Gastrocnemius medialis (tissue), 4 donors: Measurements from ENCODE around the gene SUSD1. TPM values are rescaled to one million over a fixed set of nuclear protein-coding genes. Genes with fewer than 3 reads are reported as not detected.
"Not testable (repeated sequence)": the region's sequence is repeated elsewhere in the genome, so short reads cannot be mapped to it uniquely, and the experiment has no call there.

ENCODE experiments used
- ATAC-seq, 2 donors: fragments of 150-250 bp; one replicate each; pipeline ENCODE4 v1.9.1; 2016
- DNase-seq, 2 donors: peaks; one replicate each; pipeline ENCODE4 v3.0.0-alpha.2; 2019
- H3K27ac ChIP-seq, 4 donors: fragments of 200-600 bp; sonication (generic); 1 replicate in 1 of 4; 2 replicates in 3 of 4; pipeline ENCODE4 v1.5.1; 2016 to 2018; ENCODE audit warnings: mild to moderate bottlenecking in 2 of 4, moderate library complexity in 1 of 4
- H3K27me3 ChIP-seq, 3 donors: fragments of 200-600 bp; sonication (generic) in 2 of 3; 1 replicate in 1 of 3; 2 replicates in 2 of 3; pipeline versions ENCODE4 v1.5.1 to v1.6.0; 2016 to 2019; ENCODE audit warnings: mild to moderate bottlenecking in 1 of 3, moderate library complexity in 1 of 3
- H3K36me3 ChIP-seq, 2 donors: fragments of 200-600 bp; sonication (generic) in 1 of 2; one replicate each; pipeline ENCODE4 v1.5.1; 2017 to 2018
- H3K4me1 ChIP-seq, 2 donors: fragments of 200-600 bp; sonication (generic) in 1 of 2; one replicate each; pipeline ENCODE4 v1.5.1; 2016 to 2017; ENCODE audit warnings: mild to moderate bottlenecking in 2 of 2
- H3K4me3 ChIP-seq, 4 donors: fragments of 200-600 bp; sonication (generic) in 3 of 4; 1 replicate in 1 of 4; 2 replicates in 3 of 4; pipeline ENCODE4 v1.5.1; 2016 to 2019; ENCODE audit warnings: mild to moderate bottlenecking in 2 of 4
- H3K9me3 ChIP-seq, 3 donors: fragments of 200-600 bp; sonication (generic) in 2 of 3; 1 replicate in 1 of 3; 2 replicates in 2 of 3; pipeline ENCODE4 v1.5.1; 2016 to 2019
- CTCF ChIP-seq, 5 experiments: fragments of 450-650 bp in 3 of 5; fragments of 200-600 bp in 2 of 5; sonication (generic) in 2 of 5; IDR thresholded peaks in 4 of 5; conservative IDR thresholded peaks in 1 of 5; 1 replicate in 4 of 5; 2 replicates in 1 of 5; pipeline ENCODE4 v1.5.1; 2016 to 2019; ENCODE audit warnings: antibody characterized with exemption in 5 of 5, mild to moderate bottlenecking in 3 of 5, moderate library complexity in 3 of 5
- POLR2A ChIP-seq, 2 donors: fragments of 450-650 bp; IDR thresholded peaks; one replicate each; pipeline ENCODE4 v1.6.1; 2017; ENCODE audit warnings: antibody characterized with exemption in 2 of 2, mild to moderate bottlenecking in 2 of 2, moderate library complexity in 2 of 2
- in situ Hi-C, 4 donors: fragments of 200-750 bp; cut with MboI; loops; one replicate each; pipeline versions ENCODE4 v1.15.0 to v1.8.0; 2017; ENCODE audit warnings: low sequenced_read_pairs in 4 of 4
- intact Hi-C: fragments of 100-400 bp; cut with DNase I; formaldehyde crosslinking; loops from one replicate; pipeline ENCODE4 v1.15.1; 2023; ENCODE audit warnings: low total_unique reads
- total RNA-seq, 4 donors: library from RNA; depleted of rRNA; stranded (reverse); fragments of >200 nt; gene quantifications; one replicate each; pipeline versions ENCODE4 v1.1.0 to v1.2.3, GENCODE V29; 2016

The SUSD1 gene
- total RNA-seq, 4 donors from 2014 or later = 0.82 to 8.0 (median 2.2) TPM

DNA sequence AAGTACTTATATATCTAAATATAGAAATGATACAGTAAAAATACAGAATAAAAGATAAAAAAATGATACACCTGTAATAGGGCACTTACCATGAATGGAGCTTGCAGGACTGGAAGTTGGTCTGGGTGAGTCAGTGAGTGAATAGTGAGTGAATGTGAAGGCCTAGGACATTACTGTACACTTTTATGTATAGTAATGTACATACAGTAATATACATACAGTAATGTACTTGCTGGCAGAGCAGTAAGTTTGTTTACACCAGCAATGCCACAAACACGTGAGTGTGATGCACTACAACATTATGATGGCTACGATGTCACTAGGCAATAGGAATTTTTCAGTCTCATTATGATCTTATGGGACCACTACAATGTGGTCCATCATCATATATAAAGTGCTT lies 34.2 kb downstream of the SUSD1 start:
- TF ChIP-seq CTCF (IDR thresholded peaks at IDR 0.05 in 4 of 5, conservative IDR thresholded peaks at IDR 0.05 in 1 of 5) (no peak), POLR2A (IDR thresholded peaks at IDR 0.05) (no peak)
- Histone ChIP-seq H3K4me1 (no peaks in the 10 kb centered on the region), H3K36me3 (no peaks in the 10 kb centered on the region), H3K9me3 (no peaks in the 10 kb centered on the region), H3K27me3 (no peaks in the 10 kb centered on the region), H3K4me3 (no peak overlapping the region), H3K27ac (no peak overlapping the region)
- DNase-seq (no peak), ATAC-seq (no peak)
- intact Hi-C loops (no loop called here), in situ Hi-C loops (no loop called here)

DNA sequence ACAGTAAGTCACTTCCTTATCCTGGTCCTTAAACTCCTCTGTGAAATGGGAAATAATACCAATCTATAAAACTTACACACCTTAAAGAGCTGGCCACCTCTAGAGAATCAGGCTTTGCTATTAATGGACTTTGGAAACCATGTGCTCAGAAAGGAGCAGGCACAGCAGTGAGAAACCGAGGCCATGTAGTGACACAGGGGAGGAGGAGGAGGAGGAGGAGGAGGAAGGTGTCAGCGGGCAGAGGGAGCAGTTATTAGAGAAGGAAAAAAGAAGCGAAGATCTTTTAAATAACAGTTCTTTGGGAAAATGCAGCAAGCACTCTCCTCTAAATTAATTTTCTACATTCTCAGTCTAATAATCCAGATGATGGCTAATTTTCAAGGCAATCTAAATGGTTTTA lies 38.0 kb downstream of the SUSD1 start:
- TF ChIP-seq CTCF (IDR thresholded peaks at IDR 0.05 in 4 of 5, conservative IDR thresholded peaks at IDR 0.05 in 1 of 5) (no peak), POLR2A (IDR thresholded peaks at IDR 0.05) (no peak)
- intact Hi-C loops (no loop called here), in situ Hi-C loops (no loop called here)
- Histone ChIP-seq H3K4me1 (no peaks in the 10 kb centered on the region), H3K9me3 (no peaks in the 10 kb centered on the region), H3K36me3 (no peaks in the 10 kb centered on the region), H3K27ac (no peak overlapping the region), H3K27me3 (no peaks in the 10 kb centered on the region), H3K4me3 (no peak overlapping the region)
- ATAC-seq (no peak), DNase-seq (no peak)

- Histone ChIP-seq H3K4me1 (no peaks in the 10 kb centered on the region), H3K9me3 (no peaks in the 10 kb centered on the region), H3K36me3 (no peaks in the 10 kb centered on the region), H3K27me3 (no peaks in the 10 kb centered on the region), H3K27ac (no peak overlapping the region), H3K4me3 (no peak overlapping the region)
- TF ChIP-seq POLR2A (IDR thresholded peaks at IDR 0.05) = no peak
- no peak for TF ChIP-seq CTCF (IDR thresholded peaks at IDR 0.05 in 4 of 5, conservative IDR thresholded peaks at IDR 0.05 in 1 of 5)
- intact Hi-C loops = no loop called here
- in situ Hi-C loops = no loop called here
- DNase-seq (no peak), ATAC-seq (no peak)
Observed at GRCh38 chr9:112135706-112136105, 39.4 kb downstream of the SUSD1 start.

- intact Hi-C loops, H3K36me3 ChIP-seq, DNase-seq, H3K27ac ChIP-seq, H3K4me1 ChIP-seq, H3K4me3 ChIP-seq, H3K27me3 ChIP-seq, H3K9me3 ChIP-seq, in situ Hi-C loops, ATAC-seq: not testable (repeated sequence)
Observed at GRCh38 chr9:112133806-112134205, 41.3 kb downstream of the SUSD1 start.

GRCh38 chr9:112132356-112132755 lies 42.7 kb downstream of the SUSD1 start:
- no peak for TF ChIP-seq CTCF (IDR thresholded peaks at IDR 0.05 in 4 of 5, conservative IDR thresholded peaks at IDR 0.05 in 1 of 5)
- TF ChIP-seq POLR2A (IDR thresholded peaks at IDR 0.05) = no peak
- intact Hi-C loops = no loop called here
- ATAC-seq = no peak
- no peaks in the 10 kb centered on the region for H3K36me3 ChIP-seq
- H3K27ac ChIP-seq = no peak overlapping the region
- H3K4me3 ChIP-seq = no peak overlapping the region
- DNase-seq = no peak
- no peaks in the 10 kb centered on the region for H3K27me3 ChIP-seq
- no peaks in the 10 kb centered on the region for H3K9me3 ChIP-seq
- in situ Hi-C loops = no loop called here
- H3K4me1 ChIP-seq = no peaks in the 10 kb centered on the region
